LHCN-M2 (cell line): ENCODE measurements around the gene FXYD7. TPM values are rescaled to one million over a fixed set of nuclear protein-coding genes. Genes with fewer than 3 reads are reported as not detected.
"Not testable (repeated sequence)": the region's sequence is repeated elsewhere in the genome, so short reads cannot be mapped to it uniquely, and the experiment has no call there.

ENCODE experiments used
- DNase-seq: peaks from one replicate; pipeline ENCODE4 v3.0.0-alpha.2; 2012; ENCODE audit warnings: low read depth
- total RNA-seq: library from RNA; depleted of rRNA; stranded (reverse); fragments of >200 nt; gene quantifications from 2 replicates; pipeline ENCODE4 v1.2.3, GENCODE V29; 2014

The FXYD7 gene
- total RNA-seq, 1 experiment from 2014 or later: not detected

GRCh38 chr19:35165200-35166058 lies 22.4 kb downstream of the FXYD7 start:
- no peak for DNase-seq

GRCh38 chr19:35166100-35167063 lies 23.3 kb downstream of the FXYD7 start:
- DNase-seq: no peak

GRCh38 chr19:35167251-35168119 lies 24.4 kb downstream of the FXYD7 start:
- DNase-seq: no peak

DNA sequence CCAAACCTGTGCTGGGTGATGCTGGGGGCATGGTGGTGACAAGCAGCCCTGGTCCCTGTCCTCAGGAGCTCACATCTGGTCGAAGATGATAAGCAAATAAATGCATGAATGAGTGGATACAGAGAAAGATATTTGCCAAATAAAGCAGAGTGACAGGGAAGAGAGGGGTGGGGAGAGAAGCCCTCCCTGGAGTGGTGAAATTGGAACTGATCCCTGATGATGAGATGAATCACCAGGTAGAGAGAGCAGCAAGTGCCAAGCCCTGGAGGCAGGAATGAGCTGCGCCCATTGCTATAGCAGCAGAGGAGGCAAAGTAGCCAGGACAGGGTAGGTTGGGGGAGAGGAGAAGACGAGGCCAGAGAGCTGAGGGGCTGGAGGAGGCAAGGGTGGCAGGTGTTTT lies 25.1 kb downstream of the FXYD7 start:
- DNase-seq: no peak

DNA sequence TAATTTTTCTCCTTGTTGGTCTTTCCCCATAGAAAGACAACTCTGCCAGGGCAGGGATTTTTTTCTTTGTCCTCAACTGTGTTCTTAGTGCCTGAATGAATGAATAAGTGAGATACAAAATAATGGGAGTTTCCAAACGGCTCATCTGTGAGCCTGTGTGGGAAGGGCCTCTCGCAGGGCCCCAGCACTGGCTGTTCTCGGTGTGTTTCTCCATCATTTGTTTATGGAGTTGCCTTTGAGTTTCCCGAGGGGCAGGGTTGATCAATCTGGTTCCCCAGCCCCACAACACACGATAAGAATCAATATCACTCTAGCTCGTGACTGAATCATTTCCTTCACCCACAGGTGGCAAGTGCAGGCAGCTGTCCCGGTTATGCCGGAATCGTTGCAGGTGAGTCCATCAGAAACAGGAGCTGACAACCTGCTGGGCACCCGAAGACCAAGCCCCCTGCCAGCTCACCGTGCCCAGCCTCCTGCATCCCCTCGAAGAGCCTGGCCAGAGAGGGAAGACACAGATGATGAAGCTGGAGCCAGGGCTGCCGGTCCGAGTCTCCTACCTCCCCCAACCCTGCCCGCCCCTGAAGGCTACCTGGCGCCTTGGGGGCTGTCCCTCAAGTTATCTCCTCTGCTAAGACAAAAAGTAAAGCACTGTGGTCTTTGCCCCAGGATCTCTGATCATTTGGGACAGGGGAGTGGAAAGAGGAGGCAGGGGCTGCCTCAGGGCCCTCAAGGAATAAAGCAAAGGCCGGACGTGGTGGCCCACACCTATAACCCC lies 26.4 kb downstream of the FXYD7 start:
- DNase-seq: no peak

DNA sequence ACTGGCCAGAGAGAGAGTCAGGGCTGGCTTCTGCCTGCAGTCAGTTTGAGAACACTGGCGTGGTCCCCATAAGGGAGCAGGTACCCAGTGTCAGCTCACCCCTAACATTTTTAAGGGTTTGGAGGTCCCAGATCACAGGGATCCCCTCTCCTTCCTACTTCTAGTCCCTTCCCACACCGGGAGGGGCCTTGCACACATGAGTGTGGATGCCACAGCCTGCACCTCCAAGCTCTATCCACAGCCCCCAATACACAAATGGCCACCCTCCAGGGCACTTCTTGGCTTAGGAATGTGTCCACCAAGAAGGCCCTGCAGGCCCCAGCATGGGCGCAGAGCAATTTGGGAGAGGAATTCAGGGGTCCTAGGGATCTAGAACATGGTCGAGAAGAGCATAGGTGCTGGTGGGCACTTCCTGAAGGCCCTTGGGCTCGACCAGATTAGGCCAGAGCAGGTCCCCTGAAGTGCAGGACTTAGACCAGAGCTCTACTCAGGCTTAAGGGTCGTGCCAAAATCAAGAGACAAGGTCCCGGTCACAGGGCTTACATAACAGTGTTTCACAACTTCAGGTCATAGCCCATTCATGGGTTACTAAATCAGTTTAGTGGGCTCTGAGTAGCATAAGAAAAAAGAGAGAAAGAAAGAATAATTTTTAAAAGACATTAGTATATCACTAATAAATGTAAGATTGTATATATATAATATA lies 27.5 kb downstream of the FXYD7 start:
- no peak for DNase-seq

- no peak for DNase-seq
Measured at GRCh38 chr19:35171730-35172129, 28.7 kb downstream of the FXYD7 start.

DNA sequence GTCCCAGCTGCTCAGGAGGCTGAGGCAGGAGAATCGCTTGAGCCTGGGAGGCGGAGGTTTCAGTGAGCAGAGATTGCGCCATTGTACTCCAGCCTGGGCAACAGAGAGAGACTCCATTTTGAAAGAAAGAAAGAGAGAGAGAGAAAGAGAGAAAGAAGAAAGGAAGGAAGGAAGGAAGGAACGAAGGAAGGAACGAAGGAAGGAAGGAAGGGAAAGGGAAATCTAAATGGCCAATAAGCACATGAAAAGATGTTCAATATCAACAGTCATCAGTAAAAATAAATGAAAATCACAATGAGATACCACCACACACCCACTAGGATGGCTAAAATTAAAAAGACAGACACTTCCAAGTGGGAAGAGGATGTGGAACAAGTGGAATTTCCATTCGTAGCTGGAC lies 31.2 kb downstream of the FXYD7 start:
- DNase-seq: no peak

DNA sequence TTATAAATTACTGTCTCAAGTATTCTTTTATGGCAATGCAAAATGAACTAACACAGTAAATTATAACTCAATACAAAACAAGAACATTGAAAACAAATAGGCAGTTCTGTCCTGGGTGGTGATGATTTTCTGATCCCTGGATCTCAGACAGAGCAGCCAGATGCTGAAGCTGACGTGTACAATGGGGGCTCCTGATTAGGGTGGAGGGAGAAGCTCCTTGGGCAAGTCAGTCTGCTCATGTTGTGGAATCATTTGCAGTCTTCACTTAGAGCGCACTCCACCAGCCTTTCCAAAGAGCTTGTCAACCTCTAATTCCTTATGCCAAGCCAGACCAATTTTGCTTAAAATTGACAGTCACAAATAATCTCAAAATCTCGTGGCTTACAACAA lies 33.1 kb downstream of the FXYD7 start:
- no peak for DNase-seq

DNA sequence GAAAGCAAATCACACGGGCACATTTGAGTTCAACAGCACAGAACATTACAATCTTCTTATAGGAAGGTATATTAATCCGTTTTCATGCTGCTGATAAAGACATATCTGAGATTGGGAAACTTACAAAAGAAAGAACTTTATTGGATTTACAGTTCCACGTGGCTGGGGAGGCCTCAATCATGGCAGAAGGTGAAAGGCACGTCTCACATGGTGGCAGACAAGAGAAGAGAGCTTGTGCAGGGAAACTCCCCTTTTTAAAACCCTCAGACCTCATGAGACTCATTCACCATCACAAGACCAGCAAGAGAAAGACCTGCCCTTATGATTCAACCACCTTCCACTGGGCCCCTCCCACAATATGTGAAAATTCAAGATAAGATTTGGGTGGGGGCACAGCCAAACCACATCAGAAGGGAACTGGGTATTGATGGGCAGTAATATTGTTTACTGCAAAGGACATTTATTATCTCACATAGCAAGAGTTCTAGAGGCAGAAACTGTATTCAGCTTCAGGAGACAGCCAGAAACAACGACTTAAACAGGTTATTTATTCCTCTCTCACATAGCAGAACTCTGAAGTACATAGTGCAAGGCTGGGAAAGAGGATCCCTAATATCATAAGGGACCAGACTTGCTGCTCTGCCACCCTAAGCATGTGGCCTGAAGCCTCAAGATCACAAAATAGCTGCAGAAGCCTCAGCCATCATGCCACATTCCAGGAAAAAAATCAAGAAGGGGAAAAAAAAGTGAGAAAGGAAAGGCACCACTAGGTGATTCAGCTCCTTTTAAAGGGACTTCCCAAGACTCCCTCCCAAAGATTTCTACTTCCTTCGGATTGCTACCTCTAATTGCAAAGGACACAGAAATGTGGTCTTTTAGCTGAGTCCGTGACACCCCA lies 34.6 kb downstream of the FXYD7 start:
- no peak for DNase-seq

GRCh38 chr19:35178701-35179100 lies 35.6 kb downstream of the FXYD7 start:
- DNase-seq: no peak

DNA sequence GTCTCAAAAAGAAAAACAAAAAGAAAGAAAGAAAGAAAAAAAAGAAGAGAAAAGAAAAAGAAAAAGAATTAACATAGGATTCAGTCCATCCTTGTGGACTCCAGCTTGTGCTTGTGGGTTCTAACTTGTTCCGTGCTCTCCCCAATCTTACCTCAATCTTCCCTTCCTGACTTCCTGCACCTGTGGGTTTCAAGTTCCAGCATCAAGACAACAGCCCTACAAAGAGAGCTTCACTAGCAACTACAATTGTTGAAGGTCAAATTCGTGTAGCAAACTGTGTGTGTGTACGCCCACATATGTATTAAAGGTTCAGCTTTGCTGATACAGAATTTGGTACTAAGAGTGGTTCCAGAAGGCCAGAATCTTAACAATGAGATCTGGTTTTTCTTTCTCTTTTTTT lies 36.8 kb downstream of the FXYD7 start:
- DNase-seq: no peak

GRCh38 chr19:35181387-35181786 lies 38.3 kb downstream of the FXYD7 start:
- no peak for DNase-seq

DNA sequence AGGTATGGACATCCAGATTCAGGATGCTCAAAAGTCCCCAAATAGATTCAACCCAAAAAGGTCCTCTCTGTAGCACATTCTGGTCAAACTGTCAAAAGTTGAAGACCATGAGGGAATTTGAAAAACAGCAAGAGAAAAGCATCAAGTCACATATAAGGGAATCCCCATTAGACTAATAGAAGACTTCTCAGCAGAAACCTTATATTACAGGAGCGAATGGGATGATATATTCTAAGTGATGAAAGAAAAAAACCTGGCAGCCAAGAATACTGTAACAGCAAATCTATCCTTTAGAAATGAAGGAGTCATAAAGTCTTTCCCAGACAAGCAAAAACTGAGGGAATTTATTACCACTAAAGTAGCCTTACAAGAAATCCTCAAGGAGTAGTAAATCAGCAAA lies 41.2 kb downstream of the FXYD7 start:
- no peak for DNase-seq

GRCh38 chr19:35184884-35185283 lies 41.8 kb downstream of the FXYD7 start:
- DNase-seq: no peak

DNA sequence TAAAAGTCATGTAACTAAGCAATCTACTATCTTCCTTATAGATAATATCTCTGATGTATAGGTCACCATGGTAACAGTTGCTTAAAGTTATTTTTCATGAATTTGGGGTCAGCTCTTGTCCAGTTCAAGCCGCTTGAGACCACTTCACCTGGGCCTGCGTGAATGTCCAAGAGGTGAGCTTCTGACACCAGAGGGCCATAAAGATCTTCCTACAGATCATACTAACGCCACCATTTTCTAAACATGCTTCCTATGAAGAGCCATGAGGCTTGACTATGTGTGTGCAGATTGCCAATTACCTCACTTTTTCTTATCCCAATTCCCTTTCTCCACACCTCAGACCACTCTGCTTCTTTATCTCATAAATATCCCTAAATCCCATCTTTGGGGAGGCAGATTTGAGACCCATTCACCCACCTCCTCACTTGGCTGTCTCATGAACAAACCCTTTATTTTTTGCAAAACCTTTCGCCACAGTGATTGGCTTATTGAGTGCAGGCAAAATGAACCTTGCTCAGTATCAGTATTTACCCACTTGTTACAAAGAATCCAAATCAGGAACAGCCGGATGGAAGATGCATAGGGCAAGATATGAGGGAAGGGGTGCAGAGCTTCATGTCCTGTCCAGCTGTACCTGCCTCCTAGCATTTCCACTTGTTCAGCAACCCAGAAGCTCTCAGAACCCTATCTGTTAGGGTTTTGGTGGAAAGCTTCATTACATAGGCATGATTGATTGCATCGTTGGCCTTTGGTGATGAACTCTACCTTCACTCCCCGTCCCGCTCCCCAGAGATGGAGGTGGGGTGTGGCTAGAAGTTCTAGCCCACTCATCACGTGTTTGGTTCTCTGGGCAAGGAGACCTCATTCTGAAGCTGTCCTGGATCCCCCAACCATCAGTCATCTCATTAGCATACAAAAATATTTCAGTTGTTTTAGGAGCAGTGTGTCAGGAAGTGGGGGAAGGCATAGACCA lies 51.2 kb downstream of the FXYD7 start:
- no peak for DNase-seq

- no peak for DNase-seq
Measured at GRCh38 chr19:35195830-35196229, 52.8 kb downstream of the FXYD7 start.

GRCh38 chr19:35196861-35197260 lies 53.8 kb downstream of the FXYD7 start:
- DNase-seq: not testable (repeated sequence)
